B cell (primary cell): Measurements from ENCODE around the gene TMEM37. TPM values are rescaled to one million over a fixed set of nuclear protein-coding genes. Genes with fewer than 3 reads are reported as not detected.

Experiments
- ATAC-seq: fragments of 200-7000 bp; cut with Tn5 transposase; one replicate; pipeline ENCODE4 v1.10.0; 2021; ENCODE audit warnings: low read depth, mild to moderate bottlenecking, moderate number of reproducible peaks, moderate library complexity
- CTCF ChIA-PET: fragments of 350-600 bp; sonication (Branson Sonifier 250); formaldehyde crosslinking; loops from one replicate; lab custom pipeline; 2021; ENCODE audit warnings: antibody characterized with exemption, inconsistent platforms; lab: Charles Lee
- POLR2A ChIA-PET: fragments of 350-600 bp; sonication (Branson Sonifier 250); formaldehyde crosslinking; loops from one replicate; lab custom pipeline; 2021; ENCODE audit warnings: antibody characterized with exemption; lab: Charles Lee
- DNase-seq: peaks from one replicate; pipeline ENCODE4 v3.0.0; 2013
- H2AFZ ChIP-seq: 2 replicates; pipeline ENCODE4 v1.6.1; 2012; ENCODE audit warnings: mild to moderate bottlenecking, low read depth, low read length; ENCODE audit not compliant: insufficient read depth, poor library complexity, severe bottlenecking
- H3K27ac ChIP-seq, 2 donors: 1 replicate in 1 of 2; 2 replicates in 1 of 2; pipeline ENCODE4 v1.5.1; 2012 to 2013; ENCODE audit warnings: low read length in 2 of 2, mild to moderate bottlenecking in 2 of 2, moderate library complexity in 1 of 2
- H3K27me3 ChIP-seq, 4 experiments: fragments of 200-600 bp in 1 of 4; sonication (generic) in 1 of 4; replicated peaks in 1 of 4; 1 replicate in 2 of 4; 2 replicates in 2 of 4; pipeline versions ENCODE4 v1.6.1 to v1.7.0; 2013 to 2016; ENCODE audit warnings: low read length in 3 of 4, mild to moderate bottlenecking in 2 of 4, mixed read lengths in 1 of 4, moderate library complexity in 1 of 4; ENCODE audit not compliant: insufficient read depth in 4 of 4, control insufficient read depth in 3 of 4; ENCODE audit errors: control extremely low read depth in 1 of 4
- H3K36me3 ChIP-seq, 2 experiments: replicated peaks in 1 of 2; 1 replicate in 1 of 2; 2 replicates in 1 of 2; pipeline versions ENCODE4 v1.6.1 to v1.7.1; 2013; ENCODE audit warnings: low read length in 1 of 2; ENCODE audit not compliant: insufficient read depth in 2 of 2, control insufficient read depth in 1 of 2; ENCODE audit errors: control extremely low read depth in 1 of 2, extremely low read depth in 1 of 2
- H3K4me1 ChIP-seq, 2 donors: fragments of 200-600 bp in 1 of 2; sonication (generic) in 1 of 2; 1 replicate in 1 of 2; 2 replicates in 1 of 2; pipeline versions ENCODE4 v1.5.1 to v1.6.1; 2013 to 2017; ENCODE audit warnings: low read length in 2 of 2; ENCODE audit not compliant: control insufficient read depth in 2 of 2, insufficient read depth in 2 of 2
- H3K4me2 ChIP-seq: replicated peaks from 2 replicates; pipeline ENCODE3; 2012; ENCODE audit warnings: mild to moderate bottlenecking, low read depth, low read length; ENCODE audit not compliant: poor library complexity, severe bottlenecking
- H3K4me3 ChIP-seq, 5 experiments: fragments of 200-600 bp in 1 of 5; sonication (generic) in 1 of 5; 1 replicate in 3 of 5; 2 replicates in 2 of 5; pipeline versions ENCODE4 v1.5.1 to v1.7.0; 2011 to 2016; ENCODE audit warnings: low read length in 4 of 5, mild to moderate bottlenecking in 4 of 5, low read depth in 2 of 5, control low read depth in 1 of 5, moderate library complexity in 1 of 5; ENCODE audit not compliant: insufficient read depth in 1 of 5; ENCODE audit errors: control extremely low read depth in 1 of 5, extremely low read depth in 1 of 5
- H3K79me2 ChIP-seq: fragments of 200-600 bp; sonication (generic); one replicate; pipeline ENCODE4 v1.6.0; 2016; ENCODE audit warnings: low read length; ENCODE audit not compliant: control insufficient read depth, insufficient read depth
- H3K9ac ChIP-seq: fragments of 200-600 bp; sonication (generic); 2 replicates; pipeline ENCODE4 v1.6.1; 2017; ENCODE audit warnings: mild to moderate bottlenecking, low read length, moderate library complexity
- H3K9me3 ChIP-seq, 3 donors: one replicate each; pipeline versions ENCODE4 v1.6.1 to v1.7.1; 2013; ENCODE audit warnings: low read length in 2 of 3; ENCODE audit not compliant: control insufficient read depth in 2 of 3, insufficient read depth in 1 of 3; ENCODE audit errors: control extremely low read depth in 1 of 3
- H4K20me1 ChIP-seq: 2 replicates; pipeline ENCODE4 v1.6.0; 2012; ENCODE audit warnings: mild to moderate bottlenecking, low read length; ENCODE audit not compliant: insufficient read depth, control insufficient read depth, poor library complexity, severe bottlenecking
- H3K27ac Mint-ChIP-seq: one replicate; pipeline ENCODE4 v1.8.0; 2021; ENCODE audit warnings: mixed read lengths
- H3K27me3 Mint-ChIP-seq: one replicate; pipeline ENCODE4 v1.8.0; 2021; ENCODE audit warnings: mixed read lengths
- H3K4me1 Mint-ChIP-seq: one replicate; pipeline ENCODE4 v1.8.0; 2021; ENCODE audit warnings: mixed read lengths
- H3K4me3 Mint-ChIP-seq: one replicate; pipeline ENCODE4 v1.8.0; 2021; ENCODE audit warnings: mixed read lengths
- H3K9me3 Mint-ChIP-seq: one replicate; pipeline ENCODE4 v1.8.0; 2022; ENCODE audit warnings: mixed read lengths; ENCODE audit not compliant: insufficient read depth
- EZH2 ChIP-seq: IDR thresholded peaks from 2 replicates; pipeline ENCODE4 v1.6.1; 2012; ENCODE audit warnings: borderline replicate concordance, low read depth, mild to moderate bottlenecking, moderate library complexity, low read length; ENCODE audit not compliant: insufficient read depth, poor library complexity, severe bottlenecking
- WGBS: methylation state at CpG from one replicate; pipeline ENCODE4 v1.1.5; 2013; ENCODE audit warnings: missing lambda C conversion rate; ENCODE audit not compliant: insufficient coverage; 5-methylcytosine and 5-hydroxymethylcytosine counted together
- intact Hi-C: fragments of 100-400 bp; cut with micrococcal nuclease; formaldehyde crosslinking; loops from one replicate; pipeline ENCODE4 v1.10.0; 2022
- polyA plus RNA-seq: library from polyadenylated mRNA; depleted of rRNA; stranded (reverse); fragments of >200 nt; gene quantifications from 2 replicates; pipeline ENCODE4 v1.2.3, GENCODE V29; 2012
- total RNA-seq, 2 donors: library from RNA; stranded (reverse); fragments of 120-200 nt in 1 of 2; gene quantifications; 1 replicate in 1 of 2; 2 replicates in 1 of 2; pipeline versions ENCODE4 v1.2.3 to v1.2.4, GENCODE V29; 2013 to 2022
- TF ChIP-seq, protein P1 (sequence below): fragments of 200-600 bp; IDR thresholded peaks from one replicate; pipeline ENCODE4 v1.8.0; 2022; ENCODE audit warnings: antibody characterized with exemption, mild to moderate bottlenecking

The TMEM37 gene
- total and polyA plus RNA-seq, 2 donors (not counting 1 experiment from before 2014, with no cell fraction given) = not detected

DNA sequence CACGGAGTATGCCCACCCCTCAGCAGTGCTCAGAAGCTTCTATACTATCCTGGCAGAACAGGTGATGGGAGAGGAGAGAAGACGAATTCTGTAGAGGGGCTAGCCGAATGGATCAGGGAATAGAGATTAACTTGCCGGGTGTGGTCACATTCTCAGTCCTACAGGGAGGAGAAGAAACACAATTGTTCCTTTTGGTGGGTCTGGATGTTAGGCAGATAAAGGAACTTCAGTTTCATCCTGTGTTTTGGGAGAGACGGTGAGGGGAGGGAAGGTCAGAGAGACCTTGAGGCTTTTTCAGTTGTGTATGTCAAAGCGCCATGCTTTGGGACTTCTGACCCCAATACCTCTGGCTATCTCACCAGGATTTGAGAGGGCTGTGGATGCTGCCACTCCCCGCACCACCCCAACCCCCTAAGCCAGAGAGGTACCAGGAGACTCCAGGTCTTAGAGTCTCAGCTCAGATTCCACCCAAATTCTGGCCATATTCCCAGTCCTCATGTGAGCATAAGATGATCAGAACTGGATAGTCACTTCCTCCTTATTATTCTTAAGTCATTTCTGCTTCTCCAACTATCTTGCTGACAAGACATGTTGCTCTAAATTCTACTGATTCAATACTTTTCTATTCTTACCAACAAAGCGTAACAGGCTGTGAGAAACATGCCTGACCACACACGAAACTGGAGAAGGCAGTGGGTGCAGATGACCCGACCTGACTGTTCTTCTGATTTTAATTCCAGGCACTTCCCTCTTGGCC lies 2.3 kb upstream of the TMEM37 start:
- Histone ChIP-seq H3K79me2 (no peaks in the 10 kb centered on the region), H2AFZ (no peak overlapping the region), H3K36me3 (no peaks in the 10 kb centered on the region), H3K9ac (no peak overlapping the region), H3K27me3 (peaks cover 0 to 75% (median 30%) of the 10 kb centered on the region in 4 experiments), H3K4me2 (no peak overlapping the region), H4K20me1 (no peaks in the 10 kb centered on the region), H3K4me3 (no peak overlapping the region), H3K9me3 (peaks cover 0 to 7% (median 0%) of the 10 kb centered on the region in 3 donors), H3K27ac (no peak overlapping the region), H3K4me1 (peaks cover 20 to 21% of the 10 kb centered on the region in 2 donors)
- Mint-ChIP-seq H3K4me3 (no peak overlapping the region), H3K27ac (no peak overlapping the region), H3K9me3 (no peaks in the 10 kb centered on the region), H3K4me1 (peaks cover 23% of the 10 kb centered on the region), H3K27me3 (peaks cover 81% of the 10 kb centered on the region)
- ATAC-seq = no peak
- 77% methylated on average over 8 of the region's 10 CpGs for WGBS
- intact Hi-C loops = no loop called here
- DNase-seq = no peak
- TF ChIP-seq, protein P1, sequence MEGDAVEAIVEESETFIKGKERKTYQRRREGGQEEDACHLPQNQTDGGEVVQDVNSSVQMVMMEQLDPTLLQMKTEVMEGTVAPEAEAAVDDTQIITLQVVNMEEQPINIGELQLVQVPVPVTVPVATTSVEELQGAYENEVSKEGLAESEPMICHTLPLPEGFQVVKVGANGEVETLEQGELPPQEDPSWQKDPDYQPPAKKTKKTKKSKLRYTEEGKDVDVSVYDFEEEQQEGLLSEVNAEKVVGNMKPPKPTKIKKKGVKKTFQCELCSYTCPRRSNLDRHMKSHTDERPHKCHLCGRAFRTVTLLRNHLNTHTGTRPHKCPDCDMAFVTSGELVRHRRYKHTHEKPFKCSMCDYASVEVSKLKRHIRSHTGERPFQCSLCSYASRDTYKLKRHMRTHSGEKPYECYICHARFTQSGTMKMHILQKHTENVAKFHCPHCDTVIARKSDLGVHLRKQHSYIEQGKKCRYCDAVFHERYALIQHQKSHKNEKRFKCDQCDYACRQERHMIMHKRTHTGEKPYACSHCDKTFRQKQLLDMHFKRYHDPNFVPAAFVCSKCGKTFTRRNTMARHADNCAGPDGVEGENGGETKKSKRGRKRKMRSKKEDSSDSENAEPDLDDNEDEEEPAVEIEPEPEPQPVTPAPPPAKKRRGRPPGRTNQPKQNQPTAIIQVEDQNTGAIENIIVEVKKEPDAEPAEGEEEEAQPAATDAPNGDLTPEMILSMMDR = no peak
- TF ChIP-seq EZH2 = no peak
- POLR2A ChIA-PET = no interaction called here
- CTCF ChIA-PET = no interaction called here

DNA sequence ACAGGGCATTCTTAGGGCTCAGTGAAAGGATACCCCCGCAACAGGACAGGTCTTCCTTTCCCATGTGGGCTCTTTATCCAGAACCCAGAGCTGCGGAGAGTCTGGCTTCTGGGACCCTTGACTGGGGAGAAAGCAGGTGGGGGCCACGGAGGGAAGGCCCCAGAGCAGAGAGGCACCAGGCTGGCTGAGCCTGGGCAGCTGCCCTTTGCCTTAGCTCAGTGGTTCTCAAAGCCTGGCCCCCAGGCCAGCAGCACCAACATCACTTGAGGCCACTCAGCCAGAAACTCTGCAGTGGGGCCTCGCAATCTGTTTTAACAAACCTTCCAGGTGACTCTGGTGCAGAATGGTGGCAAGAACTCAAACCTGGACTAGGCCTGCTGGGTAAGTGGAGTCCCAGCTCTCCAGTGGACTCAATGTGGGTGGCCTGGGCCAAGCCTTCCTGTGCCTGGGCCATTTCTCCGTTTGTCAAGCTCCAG lies 1.6 kb upstream of the TMEM37 start:
- intact Hi-C loops = loop anchor here (10.0 kb wide), 1 partner anchor 1345 kb away; the partner anchor contains the start of gene INSIG2

More for the DNA sequence above, 1.6 kb upstream of the TMEM37 start:
- H3K27ac ChIP-seq = no peak overlapping the region
- no peak overlapping the region for H3K9ac ChIP-seq
- peaks cover 0 to 72% (median 30%) of the 10 kb centered on the region in 4 experiments for H3K27me3 ChIP-seq
- H3K9me3 ChIP-seq = peaks cover 0 to 7% (median 0%) of the 10 kb centered on the region in 3 donors
- peaks cover 20 to 21% of the 10 kb centered on the region in 2 donors for H3K4me1 ChIP-seq
- no peak for DNase-seq
- POLR2A ChIA-PET = no interaction called here
- TF ChIP-seq, protein P1 = no peak
- no peak for TF ChIP-seq EZH2
- Mint-ChIP-seq H3K4me1 (peaks cover 24% of the 10 kb centered on the region), H3K4me3 (peak overlapping the region; percentile 88), H3K9me3 (no peaks in the 10 kb centered on the region), H3K27me3 (peaks cover 77% of the 10 kb centered on the region), H3K27ac (peak overlapping the region; percentile 13)
- 96% methylated on average over 4 of the region's 5 CpGs for WGBS
- H3K4me2 ChIP-seq = no peak overlapping the region
- H2AFZ ChIP-seq = no peak overlapping the region
- no peaks in the 10 kb centered on the region for H4K20me1 ChIP-seq
- no peak overlapping the region for H3K4me3 ChIP-seq
- no peaks in the 10 kb centered on the region for H3K36me3 ChIP-seq
- H3K79me2 ChIP-seq = no peaks in the 10 kb centered on the region
- ATAC-seq = no peak
- CTCF ChIA-PET = no interaction called here
